ENCODE data around the gene HS1BP3.

Gene HS1BP3

DNA sequence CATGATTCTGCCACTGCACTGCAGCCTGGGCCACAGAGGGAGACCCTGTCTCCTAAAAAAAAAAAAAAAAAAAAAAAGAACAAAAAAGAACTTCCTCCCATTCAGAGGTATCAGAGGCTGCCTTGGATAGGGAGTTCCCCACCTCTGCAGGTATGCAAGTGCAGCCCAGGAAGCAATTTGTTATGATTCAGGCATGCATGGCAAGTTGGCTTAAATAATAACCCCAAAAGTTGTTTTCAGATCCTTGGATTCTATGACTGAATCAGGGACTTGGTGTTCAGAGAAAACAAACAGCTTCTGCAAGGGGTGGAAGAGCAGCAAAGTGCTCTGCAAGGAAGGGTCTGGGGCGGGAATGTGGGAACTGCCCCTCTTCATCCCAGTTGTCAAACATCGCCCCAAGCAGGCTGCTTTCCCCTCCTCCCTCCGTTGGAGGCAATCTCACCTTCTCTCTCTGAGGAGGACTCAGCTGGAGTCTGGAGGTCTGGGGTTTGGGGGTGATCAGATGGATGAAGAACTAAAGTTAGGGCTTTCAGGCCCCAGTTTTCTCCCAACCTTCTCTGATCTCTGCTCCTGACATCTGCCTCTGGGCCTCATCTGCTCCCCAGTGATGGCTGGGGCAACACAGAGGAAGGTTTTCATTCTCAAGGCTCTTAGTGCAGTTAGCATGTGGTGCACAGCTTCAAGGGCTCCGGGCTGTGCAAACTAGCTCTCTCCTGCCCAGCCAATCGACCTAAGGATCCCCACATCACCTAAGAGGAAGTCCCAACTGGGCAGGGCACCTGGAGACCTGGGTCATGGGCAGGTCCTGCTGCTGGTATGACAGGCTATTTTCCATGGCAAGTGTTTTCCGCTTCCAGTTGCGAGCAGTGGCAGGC, 12.5 kb upstream of the HS1BP3 start:
- DNase-seq, result no peak

DNA sequence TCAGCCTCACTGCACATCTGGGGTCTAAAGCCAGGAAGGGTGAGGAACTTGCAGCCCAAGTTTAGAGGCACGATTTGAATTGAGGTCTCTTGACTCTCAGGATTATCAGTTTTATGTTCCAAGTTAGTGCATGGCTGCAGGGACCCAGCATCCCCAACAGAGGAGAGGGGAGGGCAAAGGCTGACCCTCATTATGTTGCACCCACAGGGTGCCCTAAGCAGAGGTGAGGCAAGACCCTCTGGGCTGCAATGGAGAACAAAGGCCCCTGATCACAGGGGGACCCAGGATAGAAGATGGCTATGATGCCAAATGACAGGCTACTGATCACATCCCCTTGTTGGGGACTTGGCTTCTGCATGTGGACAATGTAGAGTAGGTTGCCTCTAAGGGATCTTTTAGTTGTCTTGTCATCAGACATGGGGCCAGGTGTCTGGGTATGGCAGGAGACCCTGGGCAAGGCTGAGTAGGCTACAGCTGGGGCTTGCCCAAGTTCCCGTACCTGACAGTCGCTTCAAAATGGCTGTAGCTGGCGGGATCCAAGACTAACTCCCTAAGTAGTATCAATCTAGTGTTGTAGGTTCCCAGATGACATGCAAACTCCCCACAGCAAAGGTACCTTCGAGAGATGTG, 11.5 kb upstream of the HS1BP3 start:
- DNase-seq, result no peak

- peak; percentile 75 to 79 for DNase-seq
Measured at GRCh38 chr2:20661421-20662307, 10.8 kb upstream of the HS1BP3 start.

DNA sequence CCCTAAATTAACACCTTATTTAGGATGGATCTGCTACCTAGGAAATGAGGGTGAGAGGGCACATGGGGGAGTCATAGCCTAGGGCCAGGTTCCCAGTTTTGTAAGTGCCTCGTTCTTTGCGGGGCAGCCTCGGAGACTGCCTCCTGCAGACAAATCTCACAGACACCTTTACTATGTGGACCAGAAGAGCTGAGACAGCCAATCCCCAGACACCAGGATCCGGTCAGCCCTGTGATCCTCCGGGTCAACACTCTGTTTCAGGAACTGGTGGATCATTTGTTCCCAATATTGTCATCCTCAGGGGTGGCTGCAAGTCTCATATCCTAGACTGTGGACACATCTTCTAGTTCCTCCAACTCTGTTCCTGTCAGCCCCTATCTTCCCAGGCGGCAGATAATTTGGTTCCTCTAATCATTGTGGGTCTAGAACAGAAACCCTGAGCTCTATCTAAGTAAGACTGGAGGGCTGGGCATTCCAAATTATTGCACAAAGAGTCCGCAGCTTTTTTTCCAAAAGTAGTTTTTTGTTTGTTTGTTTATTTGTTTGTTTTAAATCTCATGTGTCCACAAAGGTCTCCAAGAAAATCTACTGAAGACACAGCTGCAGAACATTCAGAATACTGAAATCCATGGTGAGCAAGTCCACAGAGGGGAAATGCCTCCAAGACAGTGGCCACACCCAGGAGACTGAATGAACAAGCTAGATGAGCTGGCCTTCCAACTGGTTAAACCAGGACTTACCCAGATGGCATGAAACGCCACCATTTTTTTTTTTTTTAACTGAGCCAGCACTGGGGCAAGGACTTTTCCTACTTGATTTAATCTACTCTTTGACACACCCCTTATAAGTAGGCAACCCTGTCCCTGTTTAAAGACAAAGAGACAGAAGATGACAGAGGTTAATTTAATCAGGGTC, 9.9 kb upstream of the HS1BP3 start:
- no peak for DNase-seq

- no peak for DNase-seq
Measured at GRCh38 chr2:20657522-20658235, 6.8 kb upstream of the HS1BP3 start.

- DNase-seq, result no peak
Measured at GRCh38 chr2:20656561-20656960, 5.7 kb upstream of the HS1BP3 start.

GRCh38 chr2:20654535-20654813, 3.6 kb upstream of the HS1BP3 start:
- DNase-seq, result no peak

DNA sequence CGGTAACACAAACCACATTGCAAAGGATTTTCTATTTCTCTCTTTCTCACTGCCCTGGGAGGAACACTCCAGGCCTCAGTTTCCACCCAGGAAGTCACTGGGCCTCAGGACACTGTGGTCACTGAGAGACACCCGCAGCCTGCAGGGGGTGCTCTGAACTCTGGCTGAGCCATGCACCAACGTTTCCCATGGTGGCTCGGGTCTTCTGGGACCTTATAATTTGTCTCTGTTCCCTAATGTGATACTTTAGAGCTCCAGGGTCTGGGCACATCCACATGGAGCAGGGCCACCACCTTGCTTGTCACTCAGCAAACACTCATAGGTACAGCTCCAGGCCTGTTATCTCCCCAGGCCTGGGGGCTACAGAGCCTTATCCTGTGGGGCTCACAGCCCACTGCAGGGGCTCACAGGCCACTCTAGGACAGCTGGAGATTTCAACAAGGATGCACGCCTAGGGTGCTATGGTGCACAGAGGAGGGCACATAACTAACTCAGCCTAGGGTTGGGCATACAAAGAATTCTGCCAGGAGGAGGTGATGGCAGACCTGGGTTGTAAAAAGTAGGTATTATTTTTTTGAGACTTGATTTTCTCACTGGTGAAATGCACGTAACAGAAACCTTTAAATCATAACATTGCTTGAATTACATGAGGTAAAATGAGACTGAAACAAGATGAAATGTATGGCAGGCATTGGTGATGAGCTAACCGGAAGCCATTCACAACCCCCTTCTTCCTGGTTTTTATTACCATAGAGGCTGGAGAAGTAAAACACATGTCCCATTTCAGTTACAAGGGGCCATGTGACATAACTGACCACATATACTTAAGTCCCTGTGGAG, 3.0 kb upstream of the HS1BP3 start:
- DNase-seq, result no peak

DNA sequence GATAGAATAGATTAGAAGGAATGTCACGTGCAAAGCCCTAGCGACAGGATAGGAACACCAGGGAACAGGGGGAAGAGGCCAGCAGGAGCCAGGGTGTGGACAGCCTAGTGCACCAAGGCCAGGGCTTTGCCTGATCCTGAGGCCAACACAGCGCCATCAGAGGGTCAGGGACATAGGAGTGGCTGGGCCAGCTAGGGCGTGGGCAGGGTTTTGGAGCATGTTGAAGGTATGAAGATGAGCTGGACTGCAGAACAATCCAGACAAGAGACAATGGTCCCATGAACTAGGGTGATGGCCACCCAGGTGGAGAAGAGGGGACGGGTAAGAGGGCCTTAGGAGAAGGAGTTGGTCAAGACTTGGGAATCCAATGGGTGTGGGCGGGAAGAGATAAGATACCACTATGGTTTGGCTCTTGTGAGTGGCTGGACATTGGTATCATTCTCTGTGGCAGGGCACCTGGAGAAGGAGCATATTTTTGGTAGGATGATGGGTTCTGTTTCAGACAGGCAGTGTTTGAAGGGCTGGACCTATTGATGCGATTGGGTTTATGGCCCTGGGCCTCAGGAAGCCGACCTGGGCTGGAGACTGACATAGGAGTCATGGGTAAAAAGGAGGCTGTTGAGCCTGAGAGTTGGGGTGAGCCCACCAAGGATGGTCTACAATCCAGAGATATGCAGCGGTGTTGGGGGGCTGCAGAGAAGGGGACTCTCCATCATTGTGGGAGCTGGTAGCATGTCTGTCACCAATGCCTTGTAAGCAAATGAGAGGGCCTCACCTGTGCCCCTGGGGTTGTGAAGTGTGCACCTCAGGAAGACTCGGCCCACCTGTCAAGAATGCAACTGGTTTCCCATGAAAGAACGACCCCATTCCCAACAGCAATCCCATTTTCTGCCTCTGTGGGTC, 2.0 kb upstream of the HS1BP3 start:
- DNase-seq, result no peak

DNA sequence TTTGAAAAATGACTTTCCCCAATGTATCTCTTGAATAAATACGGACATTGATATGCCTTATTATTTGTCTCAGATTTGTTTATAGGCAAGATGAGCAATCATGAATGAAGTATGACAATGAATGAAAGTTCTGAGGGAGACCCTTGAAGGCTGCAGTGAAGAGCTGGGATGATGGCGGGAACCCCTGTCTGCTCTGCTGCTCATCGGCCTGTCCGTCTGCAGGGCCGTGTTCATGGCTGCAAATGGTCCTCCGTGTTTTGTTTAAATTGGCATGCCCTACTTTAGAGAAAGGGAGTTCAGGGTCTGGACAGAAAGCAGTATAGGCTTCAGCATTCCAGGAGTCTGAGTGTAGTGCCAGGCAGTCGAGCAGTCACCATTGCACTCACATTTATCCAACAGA, 1.2 kb upstream of the HS1BP3 start:
- no peak for DNase-seq

GRCh38 chr2:20651731-20652099, 817 bp upstream of the HS1BP3 start:
- DNase-seq, result no peak

DNA sequence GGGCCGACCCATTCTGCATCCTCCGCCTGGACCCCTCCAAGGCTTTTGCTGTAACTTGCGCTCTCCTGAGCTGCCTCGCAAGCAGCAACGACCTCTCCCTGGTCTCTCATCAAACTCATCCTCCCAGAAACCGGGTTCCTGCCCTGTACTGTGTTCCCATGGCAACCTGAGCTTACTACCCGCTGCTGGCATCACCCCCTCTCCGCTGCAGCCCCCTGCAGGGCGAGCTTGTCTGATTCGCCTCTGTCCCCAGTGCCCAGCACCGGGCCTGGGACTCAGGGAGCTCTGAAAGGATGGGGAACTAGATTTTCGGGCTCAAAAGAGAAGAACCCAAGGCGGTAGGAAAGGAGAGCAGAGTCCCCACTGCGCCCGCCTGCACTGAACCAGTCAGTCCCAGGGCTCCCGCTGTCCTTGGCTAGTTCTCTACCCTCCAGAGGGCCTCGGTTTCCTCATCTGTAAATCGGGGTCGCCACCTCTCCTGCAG, 463 bp downstream of the HS1BP3 start:
- no peak for DNase-seq

DNA sequence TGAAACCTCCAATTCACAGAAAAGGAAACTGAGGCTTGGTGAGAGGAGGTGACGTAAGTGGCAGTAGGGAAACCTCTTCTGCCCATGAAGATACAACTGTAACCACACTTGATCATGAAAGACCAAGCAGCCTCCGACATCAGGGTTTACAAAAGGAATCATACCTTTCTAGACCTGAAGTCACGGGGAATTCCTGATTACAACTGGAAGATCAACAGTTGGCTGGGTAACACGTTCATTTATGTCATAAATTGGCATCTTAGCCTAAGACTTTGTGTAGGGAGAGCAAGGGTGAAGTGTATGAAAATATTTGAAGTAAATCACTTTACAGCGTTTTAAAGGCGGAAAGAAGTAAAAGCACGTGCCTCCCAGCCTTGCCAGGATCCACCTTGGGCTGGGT, 922 bp downstream of the HS1BP3 start:
- DNase-seq, result no peak

- peak in 1 of 2 experiments; percentile 24 for DNase-seq
Measured at GRCh38 chr2:20649576-20649975, 1.3 kb downstream of the HS1BP3 start.

DNA sequence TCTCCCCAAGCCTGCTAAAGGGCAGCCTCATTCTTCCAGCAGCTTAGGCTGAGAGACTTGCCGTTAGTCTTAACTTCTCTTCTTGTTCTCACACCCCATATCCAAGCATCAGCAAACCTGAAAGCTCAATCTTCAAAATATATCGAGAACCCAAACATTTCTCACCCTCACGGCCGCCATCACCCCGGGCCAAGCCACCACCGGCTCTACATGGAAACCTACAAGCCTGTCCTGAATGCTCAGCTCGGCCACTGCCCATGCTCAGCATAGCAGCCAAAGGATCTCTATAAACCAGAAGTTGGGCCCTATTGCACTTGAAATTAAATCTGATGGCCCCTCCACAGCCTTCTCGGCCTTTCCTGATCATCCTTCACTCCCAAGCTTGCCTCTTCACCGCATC, 2.1 kb downstream of the HS1BP3 start:
- DNase-seq, result no peak

- no peak for DNase-seq
Measured at GRCh38 chr2:20648206-20648605, 2.7 kb downstream of the HS1BP3 start.

GRCh38 chr2:20647738-20648137, 3.2 kb downstream of the HS1BP3 start:
- no peak for DNase-seq

GRCh38 chr2:20647211-20647610, 3.7 kb downstream of the HS1BP3 start:
- no peak for DNase-seq

DNA sequence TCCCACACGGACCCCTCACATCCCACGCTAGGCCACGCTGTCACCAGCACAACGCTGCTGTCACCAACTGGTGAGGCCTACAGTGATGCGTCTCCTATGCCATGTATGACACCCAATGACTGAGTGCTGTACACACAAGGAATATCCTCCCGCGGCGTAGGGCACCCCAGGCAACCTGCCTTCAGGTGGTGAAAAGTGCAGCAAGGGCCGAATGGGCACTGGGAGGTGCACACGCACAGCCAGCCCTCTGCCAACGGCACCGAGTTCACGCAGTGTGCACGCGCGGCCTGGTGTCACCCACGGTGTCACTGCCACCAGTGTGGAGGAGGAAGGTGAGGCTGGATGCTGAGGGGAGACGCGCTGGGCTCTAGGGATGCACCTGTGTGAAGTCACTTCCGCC, 4.5 kb downstream of the HS1BP3 start:
- no peak for DNase-seq

GRCh38 chr2:20645761-20646160, 5.1 kb downstream of the HS1BP3 start:
- DNase-seq, result no peak

Data from activated T-cell treated with anti-CD3 and anti-CD28 coated beads, Interleukin-2, amount 50 U/mL, for 48 hours (primary cell).